GM18508 (cell line): ENCODE results near the gene SPATA12.

Experiments used
- ATAC-seq: cut with Tn5 transposase; IDR thresholded peaks from one replicate; pipeline ENCODE4 v1.9.1; 2021; ENCODE audit warnings: moderate number of reproducible peaks; ENCODE audit not compliant: insufficient read depth, unreplicated experiment

SPATA12 gene

GRCh38 chr3:57109437-57110199 lies 49.2 kb downstream of the SPATA12 start:
- ATAC-seq = no peak

- ATAC-seq = no peak
Observed at GRCh38 chr3:57110214-57110613, 49.8 kb downstream of the SPATA12 start.

GRCh38 chr3:57110798-57111197 lies 50.3 kb downstream of the SPATA12 start:
- ATAC-seq = no peak

GRCh38 chr3:57112206-57112605 lies 51.7 kb downstream of the SPATA12 start:
- ATAC-seq = no peak

GRCh38 chr3:57116501-57116900 lies 56.0 kb downstream of the SPATA12 start:
- ATAC-seq = no peak

GRCh38 chr3:57118254-57118653 lies 57.8 kb downstream of the SPATA12 start:
- no peak for ATAC-seq

- ATAC-seq = no peak
Observed at GRCh38 chr3:57120040-57120439, 59.6 kb downstream of the SPATA12 start.

GRCh38 chr3:57120451-57121174 lies 60.1 kb downstream of the SPATA12 start:
- ATAC-seq = no peak
